HG02623 (cell line): Measurements from ENCODE around the gene ICAM4.
"Not testable (repeated sequence)": the region's sequence is repeated elsewhere in the genome, so short reads cannot be mapped to it uniquely, and the experiment has no call there.

ENCODE experiments used
- ATAC-seq: cut with Tn5 transposase; IDR thresholded peaks from one replicate; pipeline ENCODE4 v1.9.1; 2021; ENCODE audit warnings: moderate library complexity; ENCODE audit not compliant: unreplicated experiment

ICAM4 gene, protein sequence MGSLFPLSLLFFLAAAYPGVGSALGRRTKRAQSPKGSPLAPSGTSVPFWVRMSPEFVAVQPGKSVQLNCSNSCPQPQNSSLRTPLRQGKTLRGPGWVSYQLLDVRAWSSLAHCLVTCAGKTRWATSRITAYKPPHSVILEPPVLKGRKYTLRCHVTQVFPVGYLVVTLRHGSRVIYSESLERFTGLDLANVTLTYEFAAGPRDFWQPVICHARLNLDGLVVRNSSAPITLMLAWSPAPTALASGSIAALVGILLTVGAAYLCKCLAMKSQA

DNA sequence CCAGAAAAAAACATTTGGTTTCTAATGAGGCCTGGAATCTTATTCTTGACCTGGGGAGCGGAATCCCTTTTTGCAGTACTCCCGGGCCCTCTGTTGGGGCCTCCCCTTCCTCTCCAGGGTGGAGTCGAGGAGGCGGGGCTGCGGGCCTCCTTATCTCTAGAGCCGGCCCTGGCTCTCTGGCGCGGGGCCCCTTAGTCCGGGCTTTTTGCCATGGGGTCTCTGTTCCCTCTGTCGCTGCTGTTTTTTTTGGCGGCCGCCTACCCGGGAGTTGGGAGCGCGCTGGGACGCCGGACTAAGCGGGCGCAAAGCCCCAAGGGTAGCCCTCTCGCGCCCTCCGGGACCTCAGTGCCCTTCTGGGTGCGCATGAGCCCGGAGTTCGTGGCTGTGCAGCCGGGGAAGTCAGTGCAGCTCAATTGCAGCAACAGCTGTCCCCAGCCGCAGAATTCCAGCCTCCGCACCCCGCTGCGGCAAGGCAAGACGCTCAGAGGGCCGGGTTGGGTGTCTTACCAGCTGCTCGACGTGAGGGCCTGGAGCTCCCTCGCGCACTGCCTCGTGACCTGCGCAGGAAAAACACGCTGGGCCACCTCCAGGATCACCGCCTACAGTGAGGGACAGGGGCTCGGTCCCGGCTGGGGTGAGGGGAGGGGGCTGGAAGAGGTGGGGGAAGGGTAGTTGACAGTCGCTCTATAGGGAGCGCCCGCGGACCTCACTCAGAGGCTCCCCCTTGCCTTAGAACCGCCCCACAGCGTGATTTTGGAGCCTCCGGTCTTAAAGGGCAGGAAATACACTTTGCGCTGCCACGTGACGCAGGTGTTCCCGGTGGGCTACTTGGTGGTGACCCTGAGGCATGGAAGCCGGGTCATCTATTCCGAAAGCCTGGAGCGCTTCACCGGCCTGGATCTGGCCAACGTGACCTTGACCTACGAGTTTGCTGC lies at the start of gene ICAM4:
Gene ICAM4 (plus strand): TSS at position 153 of the 935 bp plus-strand sequence. CDS start 58 bp downstream, at position 211.
- ATAC-seq = no peak

DNA sequence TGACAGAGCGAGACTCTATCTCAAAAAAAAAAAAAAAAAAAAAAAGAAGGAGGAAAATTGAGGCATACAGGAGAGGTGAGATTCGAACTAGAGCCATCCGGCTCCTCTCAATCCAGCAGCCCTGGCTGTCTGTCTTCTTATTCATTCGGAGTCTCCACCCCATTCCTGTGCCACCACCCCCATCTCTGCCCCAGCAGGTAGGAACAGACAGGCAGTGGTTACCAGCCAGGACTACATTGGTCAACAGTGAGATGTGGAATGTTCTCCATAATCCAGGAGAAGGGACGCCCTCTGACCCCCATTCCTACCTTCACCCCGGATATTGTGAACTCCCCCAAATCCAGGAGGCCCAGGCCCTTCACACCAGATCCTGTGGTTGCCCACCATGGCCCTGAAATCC lies 49.1 kb upstream of the ICAM4 start:
- ATAC-seq = no peak

DNA sequence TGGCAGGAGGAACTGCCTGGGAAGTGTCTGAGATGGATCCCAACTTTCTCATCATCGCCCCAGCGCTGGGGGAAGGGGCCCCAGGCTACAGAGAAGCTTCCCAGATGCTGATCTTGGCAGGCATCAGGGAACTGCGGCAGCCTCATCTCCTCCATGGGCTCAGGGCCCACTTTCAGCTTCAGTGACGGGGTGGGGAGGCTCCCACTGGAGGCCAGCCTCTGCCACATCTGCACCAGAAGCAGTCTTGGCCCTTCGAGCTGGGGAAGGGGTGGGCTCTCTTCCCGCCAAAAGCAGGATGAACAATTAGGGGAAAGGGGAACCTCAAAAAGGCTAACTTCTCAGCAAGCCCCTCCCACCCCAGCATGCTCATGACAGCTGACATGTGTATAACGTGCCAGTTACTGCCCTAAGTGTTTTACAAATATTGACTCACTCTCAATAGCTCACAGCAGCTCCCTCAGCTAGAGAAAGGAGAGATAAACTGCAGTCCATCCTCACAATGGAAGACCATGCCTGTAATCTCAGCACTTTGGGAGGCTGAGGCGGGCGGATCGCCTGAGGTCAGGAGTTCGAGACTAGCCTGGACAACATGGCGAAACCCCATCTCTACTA lies 48.5 kb upstream of the ICAM4 start:
- no peak for ATAC-seq

DNA sequence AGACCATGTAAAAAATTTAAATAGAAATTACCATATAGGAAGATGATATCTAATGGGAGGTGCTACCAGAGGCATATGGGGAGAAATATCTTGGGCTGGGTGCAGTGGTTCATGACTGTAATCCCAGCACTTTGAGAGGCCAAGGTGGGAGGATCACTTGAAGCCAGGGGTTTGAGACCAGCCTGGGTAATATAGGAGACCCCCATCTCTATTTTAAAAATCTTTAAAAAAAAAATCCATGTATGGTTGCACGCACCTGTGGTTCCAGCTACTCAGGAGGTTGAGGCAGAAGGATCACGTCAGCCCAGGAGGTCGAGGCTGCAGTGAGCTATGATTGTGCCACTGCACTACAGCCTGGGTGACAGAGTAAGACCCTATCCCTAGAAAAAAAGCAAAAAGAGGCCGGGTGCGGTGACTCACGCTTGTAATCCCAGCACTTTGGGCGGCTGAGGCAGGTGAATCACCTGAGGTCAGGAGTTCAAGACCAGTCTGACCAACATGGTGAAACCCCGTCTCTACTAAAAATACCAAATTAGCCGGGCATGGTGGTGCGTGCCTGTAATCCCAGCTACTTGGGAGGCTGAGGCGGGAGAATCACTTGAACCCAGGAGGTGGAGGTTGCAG lies 44.8 kb upstream of the ICAM4 start:
- ATAC-seq = not testable (repeated sequence)

DNA sequence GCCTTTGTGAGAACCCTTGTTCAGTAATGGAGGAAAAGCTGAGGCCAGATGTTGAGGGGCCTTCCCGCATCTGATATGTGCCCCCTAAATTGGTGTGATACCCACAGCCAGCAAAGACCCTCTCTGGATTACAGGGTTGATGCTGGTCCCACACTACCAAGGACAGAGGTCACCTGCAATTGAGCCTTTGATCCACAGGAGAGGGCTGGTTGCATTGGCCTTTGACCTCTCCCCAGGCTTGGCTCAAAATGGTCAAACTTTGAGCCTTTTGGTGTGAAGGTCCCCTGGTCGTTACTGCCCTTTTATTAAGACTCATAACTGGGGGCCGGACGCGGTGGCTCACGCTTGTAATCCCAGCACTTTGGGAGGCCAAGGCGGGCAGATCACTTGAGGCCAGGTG lies 43.1 kb upstream of the ICAM4 start:
- no peak for ATAC-seq

DNA sequence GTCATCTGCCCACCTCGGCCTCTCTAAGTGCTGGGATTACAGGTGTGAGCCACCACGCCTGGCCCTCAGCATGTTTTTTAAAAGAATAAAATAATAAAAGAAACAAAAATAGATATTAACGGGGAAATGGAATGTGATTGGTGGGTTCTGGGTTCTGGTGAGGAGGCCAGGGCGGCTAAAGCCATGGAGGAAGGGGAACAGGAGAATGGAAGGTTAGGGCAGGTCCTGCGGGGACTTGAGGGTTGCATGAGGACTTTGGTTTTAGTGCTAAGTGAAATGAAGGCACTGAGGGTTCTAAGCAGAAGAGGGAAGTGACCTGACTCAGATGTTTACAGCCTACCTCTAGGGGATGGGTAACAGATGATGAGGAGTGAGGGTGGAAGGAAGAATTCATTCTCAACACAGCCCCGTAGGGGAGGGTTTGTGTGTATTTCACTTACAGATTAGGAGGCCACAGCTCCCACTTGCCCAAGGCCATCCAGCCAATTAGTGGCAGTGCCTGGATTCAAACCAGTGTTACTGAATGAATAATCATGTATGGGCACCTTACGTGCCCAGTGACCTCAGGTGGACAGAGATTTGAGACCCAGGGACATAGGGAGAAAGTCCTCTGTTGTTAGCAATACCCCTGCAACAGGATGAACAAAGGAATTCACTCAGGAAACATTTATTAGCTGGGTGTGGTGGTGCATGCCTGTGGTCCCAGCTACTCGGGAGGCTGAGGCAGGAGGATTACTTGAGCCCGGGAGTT lies 41.4 kb upstream of the ICAM4 start:
- no peak for ATAC-seq

DNA sequence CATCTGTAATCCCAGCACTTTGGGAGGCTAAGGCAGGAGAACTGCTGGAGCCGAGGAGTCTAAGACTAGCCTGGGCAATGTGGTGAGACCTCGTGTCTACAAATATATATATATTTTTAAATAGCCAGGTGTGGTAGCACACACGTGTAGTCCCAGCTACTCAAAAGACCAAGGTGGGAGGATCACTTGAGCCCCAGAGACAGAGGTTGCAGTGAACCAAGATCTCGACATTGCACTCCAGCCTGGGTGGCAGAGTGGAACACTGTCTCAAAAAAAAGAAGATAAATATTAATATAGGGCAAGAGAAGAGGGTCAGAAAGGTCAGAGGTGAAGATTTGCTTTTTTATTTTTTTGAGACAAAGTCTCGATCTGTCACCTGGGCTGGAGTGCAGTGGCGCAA lies 40.2 kb upstream of the ICAM4 start:
- ATAC-seq = no peak

DNA sequence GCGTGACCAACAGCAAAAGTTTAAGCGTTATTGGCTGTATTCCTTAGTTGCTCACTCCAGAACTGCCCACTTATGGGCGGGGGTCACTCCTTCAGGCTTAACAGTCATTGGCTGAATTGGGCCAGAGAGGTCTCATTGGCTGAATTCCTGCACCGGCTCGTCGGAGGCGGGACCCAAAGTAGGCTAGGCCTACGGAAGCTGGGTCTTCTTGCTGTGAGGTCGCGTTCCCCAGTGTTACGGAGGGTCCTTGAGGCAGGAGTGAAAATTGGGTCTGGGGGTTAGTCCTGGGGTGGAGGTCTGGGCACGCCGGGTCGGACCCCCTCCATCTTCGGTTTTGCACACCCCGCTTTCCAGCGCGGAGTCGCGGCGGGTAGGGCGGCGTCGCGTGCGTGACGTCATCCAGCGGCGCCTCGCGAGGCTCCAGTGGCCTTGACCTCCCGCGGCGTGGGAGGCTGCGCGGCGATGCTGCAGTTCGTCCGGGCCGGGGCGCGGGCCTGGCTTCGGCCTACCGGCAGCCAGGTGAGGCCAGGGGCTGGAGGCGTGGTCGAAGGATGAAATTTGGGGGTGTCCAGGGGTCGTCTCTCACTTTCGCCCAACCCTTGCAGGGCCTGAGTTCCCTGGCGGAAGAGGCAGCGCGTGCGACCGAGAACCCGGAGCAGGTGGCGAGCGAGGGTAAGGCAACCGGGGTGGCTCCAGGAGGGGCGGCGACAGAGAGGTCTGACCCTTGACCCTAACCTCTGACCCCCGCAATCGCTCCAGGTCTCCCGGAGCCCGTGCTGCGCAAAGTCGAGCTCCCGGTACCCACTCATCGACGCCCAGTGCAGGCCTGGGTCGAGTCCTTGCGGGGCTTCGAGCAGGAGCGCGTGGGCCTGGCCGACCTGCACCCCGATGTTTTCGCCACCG lies 34.7 kb upstream of the ICAM4 start, which contains the start of gene MRPL4:
Gene MRPL4 (plus strand): TSS at position 423 of the 903 bp plus-strand sequence. CDS start 40 bp downstream, at position 463.
- peak; percentile 89 for ATAC-seq

DNA sequence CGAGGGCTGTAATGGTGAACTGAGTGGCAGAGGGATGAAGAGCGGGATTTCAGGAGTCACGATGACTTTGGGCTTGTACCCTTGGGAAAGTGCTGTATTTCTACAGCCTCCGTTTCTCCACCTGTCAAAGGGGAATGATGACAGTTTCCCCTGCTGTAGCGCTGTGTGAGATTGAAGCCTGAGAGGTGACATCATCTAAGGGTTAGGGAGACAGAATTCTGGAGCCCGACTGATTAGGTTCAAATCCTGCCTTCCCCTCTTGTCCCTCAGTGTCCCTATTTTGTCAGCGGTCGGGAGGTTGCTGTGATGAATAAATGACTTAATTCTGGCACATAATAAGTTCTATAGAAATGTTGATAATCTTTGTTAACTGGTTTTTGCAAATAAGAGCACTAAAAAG lies 34.0 kb upstream of the ICAM4 start:
- ATAC-seq = no peak

DNA sequence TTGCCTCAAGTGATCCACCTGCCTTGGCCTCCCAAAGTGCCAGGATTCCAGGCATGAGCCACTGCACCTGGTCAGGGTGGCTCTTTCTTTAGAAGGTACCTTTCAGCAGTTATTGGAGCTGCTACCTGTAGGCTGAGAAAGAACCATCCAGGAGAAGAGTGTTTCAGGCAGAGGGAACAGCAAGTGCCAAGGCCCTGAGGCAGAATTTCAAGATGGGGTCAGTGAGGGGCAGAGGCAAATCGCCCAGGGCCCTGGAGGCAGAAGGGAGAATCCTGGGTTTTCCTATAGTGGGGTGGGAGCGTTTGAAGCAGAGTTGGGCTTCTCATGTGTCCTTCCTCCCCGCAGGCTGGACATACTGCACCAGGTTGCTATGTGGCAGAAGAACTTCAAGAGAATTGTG lies 32.5 kb upstream of the ICAM4 start:
- no peak for ATAC-seq

DNA sequence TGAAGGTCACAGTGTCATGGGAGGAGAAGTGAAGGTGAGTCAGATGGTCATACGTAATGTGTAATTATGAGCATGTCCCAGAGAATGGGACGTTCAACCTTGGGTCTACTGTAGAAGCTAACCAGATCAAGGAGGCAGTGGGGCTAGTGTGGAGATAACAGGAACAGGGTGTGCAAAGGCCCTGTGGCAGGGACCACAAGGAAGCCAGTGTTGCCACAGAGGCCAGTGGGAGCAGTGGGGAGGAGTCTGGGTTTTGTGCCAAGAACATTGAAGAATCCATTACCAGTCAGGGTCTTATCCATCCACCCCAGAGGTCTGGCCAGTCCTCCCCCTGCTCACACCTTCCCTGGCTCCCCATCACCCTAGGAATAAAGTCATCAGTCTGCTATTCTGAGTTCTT lies 31.4 kb upstream of the ICAM4 start:
- ATAC-seq = no peak

DNA sequence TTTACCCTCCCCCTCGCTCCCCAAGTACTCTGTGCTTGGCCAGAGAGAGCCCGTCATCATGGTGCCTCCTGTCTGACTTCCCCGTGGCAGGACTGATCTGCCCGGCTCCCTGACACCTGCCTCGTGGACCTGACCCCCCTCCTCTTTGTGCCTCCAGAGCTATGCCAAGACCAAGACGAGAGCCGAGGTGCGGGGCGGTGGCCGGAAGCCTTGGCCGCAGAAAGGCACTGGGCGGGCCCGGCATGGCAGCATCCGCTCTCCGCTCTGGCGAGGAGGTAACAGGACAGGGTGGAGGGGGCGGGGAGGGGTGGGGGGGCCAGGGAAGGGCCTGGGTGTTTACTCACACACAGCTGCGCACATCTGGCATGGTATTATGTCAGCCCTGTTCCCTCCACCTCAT lies 30.2 kb upstream of the ICAM4 start:
- ATAC-seq = no peak

DNA sequence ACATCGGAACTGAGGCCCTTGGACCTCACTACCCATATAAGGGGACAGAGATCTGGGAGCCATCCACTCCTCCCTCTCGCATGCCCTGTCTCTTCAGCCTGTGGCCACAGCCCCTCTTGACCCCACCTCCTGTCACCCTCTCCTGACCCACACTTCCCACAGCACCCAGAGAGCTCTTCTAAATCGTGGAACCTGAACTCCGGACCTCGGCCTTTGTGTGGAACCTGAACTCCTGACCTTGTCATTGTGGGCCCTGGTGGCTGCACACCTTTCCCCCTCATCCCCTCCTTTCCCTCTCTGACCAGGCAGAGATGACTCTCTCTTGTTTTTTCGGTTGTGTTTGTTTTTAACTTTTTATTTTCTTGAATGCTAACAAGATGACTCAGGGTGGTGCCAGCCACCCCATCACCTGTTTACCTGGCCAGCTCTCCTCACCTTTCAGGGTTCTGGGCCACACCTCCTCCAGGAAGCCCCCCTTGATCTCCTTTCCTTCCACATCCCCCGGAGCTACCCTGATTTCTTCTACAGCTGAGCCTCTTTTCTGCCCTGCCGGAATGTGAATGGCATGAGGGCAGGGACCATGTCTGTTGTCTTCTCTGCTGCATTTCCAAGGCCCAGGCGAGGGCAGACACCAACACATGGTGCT lies 29.7 kb upstream of the ICAM4 start:
- no peak for ATAC-seq

DNA sequence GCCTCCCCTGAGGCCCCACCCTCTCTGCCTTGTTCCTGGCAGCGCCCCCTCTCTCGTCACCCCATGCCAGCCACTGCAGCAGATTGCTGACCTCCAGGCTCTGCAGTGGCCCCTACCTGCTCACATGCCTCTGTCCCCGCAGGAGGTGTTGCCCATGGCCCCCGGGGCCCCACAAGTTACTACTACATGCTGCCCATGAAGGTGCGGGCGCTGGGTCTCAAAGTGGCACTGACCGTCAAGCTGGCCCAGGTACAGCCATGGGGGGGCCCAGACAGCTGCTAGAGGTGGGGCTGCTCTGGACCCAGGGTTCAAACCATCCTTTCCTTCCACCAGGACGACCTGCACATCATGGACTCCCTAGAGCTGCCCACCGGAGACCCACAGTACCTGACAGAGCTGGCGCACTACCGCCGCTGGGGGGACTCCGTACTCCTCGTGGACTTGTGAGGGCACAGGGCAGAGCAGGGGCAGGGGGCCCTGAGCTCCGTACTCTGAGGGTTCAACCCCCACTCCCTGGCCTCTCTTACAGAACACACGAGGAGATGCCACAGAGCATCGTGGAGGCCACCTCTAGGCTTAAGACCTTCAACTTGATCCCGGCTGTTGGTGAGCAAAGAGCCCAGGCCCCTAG lies 28.6 kb upstream of the ICAM4 start:
- no peak for ATAC-seq

DNA sequence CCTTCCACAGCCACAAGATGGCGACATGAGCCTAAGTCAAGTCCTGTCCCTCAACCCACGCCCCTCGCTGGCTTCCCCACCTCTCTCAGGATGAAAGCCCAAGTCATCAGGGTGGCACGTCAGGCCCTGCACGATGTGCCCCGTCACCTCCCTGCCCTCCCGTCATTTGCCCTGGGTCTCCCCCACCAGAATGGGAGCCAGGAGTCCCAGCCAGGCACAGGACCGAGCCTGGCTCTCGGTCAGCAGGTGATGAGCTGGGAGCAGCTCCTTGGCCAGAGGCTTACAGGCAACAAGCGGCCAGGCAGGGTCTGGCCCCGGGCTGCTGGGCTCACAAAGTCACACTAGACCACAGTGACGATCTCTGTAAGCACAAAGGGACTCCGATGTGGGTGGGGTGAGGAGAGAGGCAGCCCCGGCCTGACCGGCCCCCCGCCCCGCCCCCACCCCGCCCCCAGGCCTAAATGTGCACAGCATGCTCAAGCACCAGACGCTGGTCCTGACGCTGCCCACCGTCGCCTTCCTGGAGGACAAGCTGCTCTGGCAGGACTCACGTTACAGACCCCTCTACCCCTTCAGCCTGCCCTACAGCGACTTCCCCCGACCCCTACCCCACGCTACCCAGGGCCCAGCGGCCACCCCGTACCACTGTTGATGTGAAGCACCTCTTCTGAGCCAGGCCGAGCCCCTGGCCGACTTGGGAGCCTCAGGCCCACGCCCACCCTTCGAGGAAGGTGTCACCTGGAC lies 27.4 kb upstream of the ICAM4 start:
- no peak for ATAC-seq

DNA sequence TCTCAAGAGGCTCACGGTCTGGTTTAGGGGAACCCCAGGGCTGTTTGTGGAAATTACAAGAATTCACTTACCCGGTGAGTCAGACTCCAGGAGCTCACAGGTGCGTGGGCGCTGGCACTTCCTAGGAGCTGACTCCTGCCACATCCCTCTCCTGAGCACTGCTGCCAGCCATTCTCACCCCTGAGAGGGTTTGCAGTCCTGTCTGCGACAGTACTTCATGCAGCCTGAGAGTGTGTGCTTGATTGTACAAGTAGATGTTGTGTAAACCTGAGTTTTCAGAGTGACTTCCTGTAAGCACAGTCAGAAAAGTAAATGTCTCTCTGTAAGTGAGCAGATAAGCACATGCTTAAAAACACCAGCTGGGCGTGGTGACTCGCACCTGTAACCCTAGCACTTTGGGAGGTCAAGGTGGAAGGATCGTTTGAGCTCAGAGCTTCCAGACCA lies 26.6 kb upstream of the ICAM4 start:
- ATAC-seq = no peak

DNA sequence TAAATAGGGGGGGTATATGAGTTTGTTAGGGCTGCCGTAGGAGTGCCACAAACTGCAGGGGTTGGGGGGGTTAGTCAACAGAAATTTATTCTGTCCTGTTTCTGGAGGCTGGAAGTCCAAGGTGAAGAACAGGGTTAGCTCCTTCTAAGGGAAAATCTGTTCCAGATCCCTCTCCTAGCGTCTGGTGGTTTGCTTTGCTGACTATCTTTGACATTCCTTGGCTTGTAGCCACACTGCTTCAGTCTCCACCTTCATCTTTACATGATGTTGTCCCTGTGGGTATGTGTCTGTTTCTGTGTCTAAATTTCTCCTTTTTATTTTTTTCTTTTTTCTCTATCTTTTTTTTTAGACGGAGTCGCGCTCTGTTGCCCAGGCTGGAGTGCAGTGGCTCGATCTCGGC lies 24.0 kb upstream of the ICAM4 start:
- ATAC-seq = no peak

DNA sequence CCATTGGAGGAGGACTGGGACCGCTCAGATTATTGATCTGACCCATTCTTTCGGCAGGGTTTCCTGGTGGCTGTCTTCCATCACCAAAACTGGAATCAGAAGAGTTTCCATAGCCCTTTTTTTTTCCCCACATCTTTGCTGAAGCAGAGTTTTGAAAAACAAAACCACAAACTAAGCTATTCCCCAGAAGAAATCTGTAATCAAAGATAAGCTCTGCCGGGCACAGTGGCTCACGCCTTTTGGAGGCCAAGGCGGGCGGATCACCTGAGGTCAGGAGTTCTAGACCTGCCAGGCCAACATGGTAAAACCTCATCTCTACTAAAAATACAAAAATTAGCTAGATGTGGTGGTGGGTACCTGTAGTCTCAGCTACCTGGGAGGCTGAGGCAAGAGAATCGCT lies 20.0 kb upstream of the ICAM4 start:
- no peak for ATAC-seq
